IMR-90 (cell line): Measurements from ENCODE around the gene MAPRE3. TPM values are rescaled to one million over a fixed set of nuclear protein-coding genes. Genes with fewer than 3 reads are reported as not detected.

ENCODE experiments used
- ATAC-seq: fragments of 200-7000 bp; cut with Tn5 transposase; 2 replicates; pipeline ENCODE4 v1.9.1; 2020; ENCODE audit warnings: low read depth, mild to moderate bottlenecking, moderate library complexity
- BruUV-seq: library from RNA; stranded (reverse); fragments of 400-500 nt; replicated peaks from 2 replicates; lab custom pipeline; 2021; lab: Mats Ljungman, UMichigan
- CTCF ChIA-PET: fragments of 300-600 bp; formaldehyde crosslinking; extraction: SDS; loops from one replicate; lab custom pipeline; 2021; ENCODE audit warnings: antibody characterized with exemption; lab: Yijun Ruan, JAX
- POLR2A ChIA-PET: fragments of 300-600 bp; sonication (Branson Sonifier 250); formaldehyde crosslinking; loops from one replicate; lab custom pipeline; 2022; ENCODE audit warnings: antibody characterized with exemption; ENCODE audit not compliant: unreplicated experiment; lab: Charles Lee
- DNase-seq: peaks from one replicate; pipeline ENCODE4 v3.0.0; 2013
- H2AFZ ChIP-seq: replicated peaks from 2 replicates; pipeline ENCODE3; 2013; ENCODE audit warnings: low read length, mild to moderate bottlenecking; ENCODE audit not compliant: poor library complexity
- H2AK5ac ChIP-seq: 2 replicates; pipeline ENCODE4 v1.6.1; 2013; ENCODE audit warnings: low read depth, low read length, inconsistent platforms
- H2AK9ac ChIP-seq: replicated peaks from 2 replicates; pipeline ENCODE3; 2013; ENCODE audit warnings: mild to moderate bottlenecking, low read depth, low read length, moderate library complexity; ENCODE audit not compliant: poor library complexity
- H2BK120ac ChIP-seq: 2 replicates; pipeline ENCODE4 v1.6.1; 2013; ENCODE audit warnings: low read depth, low read length, inconsistent platforms
- H2BK15ac ChIP-seq: 3 replicates; pipeline ENCODE4 v1.6.1; 2013; ENCODE audit warnings: low read depth, low read length, inconsistent platforms
- H2BK20ac ChIP-seq: 2 replicates; pipeline ENCODE4 v1.6.1; 2013; ENCODE audit warnings: low read depth, mild to moderate bottlenecking, inconsistent platforms, low read length, moderate library complexity
- H2BK5ac ChIP-seq: 2 replicates; pipeline ENCODE4 v1.6.1; 2013; ENCODE audit warnings: mild to moderate bottlenecking, low read depth, low read length, inconsistent platforms; ENCODE audit not compliant: poor library complexity, severe bottlenecking
- H3K14ac ChIP-seq: replicated peaks from 2 replicates; pipeline ENCODE4 v1.6.1; 2013; ENCODE audit warnings: low read depth, low read length, inconsistent platforms
- H3K18ac ChIP-seq: 2 replicates; pipeline ENCODE4 v1.6.1; 2013; ENCODE audit warnings: low read depth, low read length, control low read depth
- H3K23ac ChIP-seq: 2 replicates; pipeline ENCODE4 v1.6.1; 2013; ENCODE audit warnings: low read depth, low read length, inconsistent platforms
- H3K27ac ChIP-seq: 2 replicates; pipeline ENCODE4 v1.5.1; 2013; ENCODE audit warnings: mild to moderate bottlenecking, control low read depth, low read length; ENCODE audit not compliant: insufficient read depth
- H3K27me3 ChIP-seq: 2 replicates; pipeline ENCODE4 v1.6.1; 2013; ENCODE audit warnings: low read length; ENCODE audit not compliant: control insufficient read depth, insufficient read depth
- H3K36me3 ChIP-seq: 2 replicates; pipeline ENCODE4 v1.6.1; 2013; ENCODE audit warnings: low read length, mixed read lengths; ENCODE audit not compliant: control insufficient read depth, insufficient read depth
- H3K4ac ChIP-seq: 2 replicates; pipeline ENCODE4 v1.6.1; 2013; ENCODE audit warnings: low read depth, low read length, inconsistent platforms
- H3K4me1 ChIP-seq: 2 replicates; pipeline ENCODE4 v1.6.1; 2013; ENCODE audit warnings: low read length, mixed read lengths; ENCODE audit not compliant: control insufficient read depth, insufficient read depth
- H3K4me2 ChIP-seq: 2 replicates; pipeline ENCODE4 v1.6.1; 2013; ENCODE audit warnings: low read depth, mild to moderate bottlenecking, control low read depth, low read length, moderate library complexity
- H3K4me3 ChIP-seq: 2 replicates; pipeline ENCODE4 v1.5.1; 2013; ENCODE audit warnings: low read depth, mild to moderate bottlenecking, control low read depth, low read length, moderate library complexity; ENCODE audit not compliant: insufficient read depth
- H3K56ac ChIP-seq: 2 replicates; pipeline ENCODE4 v1.6.1; 2013; ENCODE audit warnings: low read length, inconsistent platforms; ENCODE audit not compliant: insufficient read depth; ENCODE audit errors: extremely low read depth
- H3K79me1 ChIP-seq, 2 experiments: 2 replicates each; pipeline ENCODE4 v1.6.1; 2013; ENCODE audit warnings: low read length in 2 of 2, inconsistent platforms in 1 of 2, low read depth in 1 of 2
- H3K9ac ChIP-seq: 2 replicates; pipeline ENCODE4 v1.6.1; 2013; ENCODE audit warnings: low read depth, low read length, control low read depth
- H3K9me1 ChIP-seq: 2 replicates; pipeline ENCODE4 v1.6.1; 2013; ENCODE audit warnings: low read length, inconsistent platforms; ENCODE audit not compliant: insufficient read depth
- H3K9me3 ChIP-seq: 2 replicates; pipeline ENCODE4 v1.6.1; 2013; ENCODE audit warnings: low read length; ENCODE audit not compliant: control insufficient read depth, insufficient read depth
- H4K20me1 ChIP-seq: 2 replicates; pipeline ENCODE4 v1.6.1; 2013; ENCODE audit warnings: low read length, inconsistent platforms; ENCODE audit not compliant: insufficient read depth
- H4K5ac ChIP-seq: 2 replicates; pipeline ENCODE4 v1.6.1; 2013; ENCODE audit warnings: mild to moderate bottlenecking, low read depth, low read length, control low read depth
- H4K8ac ChIP-seq, 2 experiments: 2 replicates each; pipeline ENCODE4 v1.6.1; 2013; ENCODE audit warnings: low read depth in 2 of 2, low read length in 2 of 2, control low read depth in 1 of 2, inconsistent platforms in 1 of 2
- H4K91ac ChIP-seq: 2 replicates; pipeline ENCODE4 v1.6.1; 2013; ENCODE audit warnings: low read depth, low read length, inconsistent platforms; ENCODE audit not compliant: insufficient read depth
- BHLHE40 ChIP-seq: fragments of 150-350 bp; IDR thresholded peaks from 2 replicates; pipeline ENCODE4 v1.6.1; 2016; ENCODE audit warnings: mild to moderate bottlenecking, low read depth, low read length
- CEBPB ChIP-seq: IDR thresholded peaks from 2 replicates; pipeline ENCODE4 v1.6.1; 2012; ENCODE audit warnings: low read depth, low read length, improper control_type of control experiment
- CHD1 ChIP-seq: IDR thresholded peaks from 2 replicates; pipeline ENCODE4 v1.6.1; 2012; ENCODE audit warnings: low read depth, low read length, improper control_type of control experiment
- CTCF ChIP-seq: conservative IDR thresholded peaks from 2 replicates; pipeline ENCODE4 v1.5.1; 2012; ENCODE audit warnings: mild to moderate bottlenecking, low read depth, low read length, improper control_type of control experiment
- MAZ ChIP-seq: IDR thresholded peaks from 2 replicates; pipeline ENCODE4 v1.6.1; 2012; ENCODE audit warnings: low read depth, mild to moderate bottlenecking, low read length, improper control_type of control experiment, moderate library complexity, borderline replicate concordance
- NFE2L2 ChIP-seq: fragments of 150-350 bp; IDR thresholded peaks from 2 replicates; pipeline ENCODE4 v1.6.1; 2016; ENCODE audit warnings: low read depth, mild to moderate bottlenecking, low read length
- POLR2A ChIP-seq: IDR thresholded peaks from 2 replicates; pipeline ENCODE4 v1.6.1; 2012; ENCODE audit warnings: mild to moderate bottlenecking, low read depth, low read length
- RAD21 ChIP-seq: IDR thresholded peaks from 2 replicates; pipeline ENCODE4 v1.6.1; 2012; ENCODE audit warnings: low read length, improper control_type of control experiment
- SMC3 ChIP-seq: fragments of 150-350 bp; IDR thresholded peaks from 2 replicates; pipeline ENCODE4 v1.6.1; 2016; ENCODE audit warnings: low read depth, mild to moderate bottlenecking, antibody characterized with exemption, low read length, moderate library complexity
- WGBS, 2 experiments: methylation state at CpG; one replicate each; pipeline versions ENCODE4 v1.1.5 to v1.1.7; 2013; ENCODE audit warnings: missing lambda C conversion rate in 2 of 2; ENCODE audit not compliant: insufficient read length in 1 of 2; ENCODE audit errors: extremely low coverage in 2 of 2; 5-methylcytosine and 5-hydroxymethylcytosine counted together
- dilution Hi-C: fragments of 300-500 bp; cut with HindIII; formaldehyde crosslinking; loops from one replicate; pipeline ENCODE4 v1.14.3; 2018; ENCODE audit warnings: low sequenced_read_pairs; ENCODE audit not compliant: unreplicated experiment
- in situ Hi-C: fragments of 300-500 bp; cut with MboI; formaldehyde crosslinking; loops from 3 replicates; pipeline ENCODE4 v1.14.3; 2019; ENCODE audit warnings: low sequenced_read_pairs, inconsistent platforms, mixed read lengths
- intact Hi-C: fragments of 100-400 bp; cut with micrococcal nuclease; formaldehyde crosslinking; loops from 2 replicates; pipeline ENCODE4 v1.10.0; 2022
- polyA plus RNA-seq, 3 experiments: library from polyadenylated mRNA; depleted of rRNA; stranded (reverse); fragments of >200 nt; gene quantifications; 2 replicates each; pipeline ENCODE4 v1.2.3, GENCODE V29; 2012; ENCODE audit warnings: low replicate concordance in 1 of 3
- total RNA-seq: library from RNA; depleted of rRNA; stranded (reverse); fragments of >200 nt; gene quantifications from 2 replicates; pipeline ENCODE4 v1.2.3, GENCODE V29; 2012

The MAPRE3 gene
- total and polyA plus RNA-seq, 2 of the 4 experiments (the other 2 are of a cell fraction) = 1.8 to 20.3 TPM

DNA sequence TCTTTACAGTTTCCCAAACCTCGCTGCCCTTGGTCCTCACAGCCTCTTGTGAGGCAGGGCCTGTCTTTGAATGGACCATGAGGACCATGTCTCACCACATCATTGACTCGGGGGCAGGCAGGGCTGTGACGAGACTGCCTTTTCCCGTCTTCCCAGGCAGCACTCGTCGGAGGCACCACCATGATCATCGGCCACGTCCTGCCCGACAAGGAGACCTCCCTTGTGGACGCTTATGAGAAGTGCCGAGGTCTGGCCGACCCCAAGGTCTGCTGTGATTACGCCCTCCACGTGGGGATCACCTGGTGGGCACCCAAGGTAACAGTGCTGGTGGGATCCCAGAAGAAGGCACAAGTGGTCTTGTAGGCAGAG is 45.7 kb upstream of the MAPRE3 start:
- H2AK5ac ChIP-seq = no peak overlapping the region
- POLR2A ChIA-PET = no interaction called here
- H3K4ac ChIP-seq = no peak overlapping the region
- no peak overlapping the region for H3K4me2 ChIP-seq
- no peak overlapping the region for H2AK9ac ChIP-seq
- no TSS peak for BruUV-seq
- H3K14ac ChIP-seq = no peak overlapping the region
- no peak overlapping the region for H3K23ac ChIP-seq
- H2BK120ac ChIP-seq = no peak overlapping the region
- no peak overlapping the region for H3K9ac ChIP-seq
- TF ChIP-seq SMC3 (no peak), CTCF (no peak), CHD1 (no peak), RAD21 (no peak), MAZ (no peak), NFE2L2 (no peak), POLR2A (no peak), BHLHE40 (no peak), CEBPB (no peak)
- DNase-seq = no peak
- H2BK20ac ChIP-seq = no peak overlapping the region
- no peaks in the 10 kb centered on the region for H3K9me3 ChIP-seq
- CTCF ChIA-PET = no interaction called here
- no peaks in the 10 kb centered on the region for H3K9me1 ChIP-seq
- peak overlapping the region; percentile 67 for H2AFZ ChIP-seq
- peaks cover 29% of the 10 kb centered on the region for H3K27me3 ChIP-seq
- no peak for ATAC-seq
- dilution Hi-C loops (no loop called here), intact Hi-C loops (no loop called here), in situ Hi-C loops (no loop called here)
- H2BK5ac ChIP-seq = no peak overlapping the region
- H3K56ac ChIP-seq = no peak overlapping the region
- H3K36me3 ChIP-seq = no peaks in the 10 kb centered on the region
- H3K18ac ChIP-seq = no peak overlapping the region
- no peak overlapping the region for H4K5ac ChIP-seq
- H2BK15ac ChIP-seq = no peak overlapping the region
- H3K4me3 ChIP-seq = no peak overlapping the region
- 95% methylated on average over 10 of the region's 14 CpGs; no CpG with 5 or more reads in 1 of the 2 experiments for WGBS, 2 experiments
- no peak overlapping the region for H4K8ac ChIP-seq
- peaks cover 8% of the 10 kb centered on the region; the same call in 1 of the 2 replicates for H3K4me1 ChIP-seq
- H3K79me1 ChIP-seq = no peaks in the 10 kb centered on the region
- no peak overlapping the region for H3K27ac ChIP-seq
- H4K20me1 ChIP-seq = no peaks in the 10 kb centered on the region
- H4K91ac ChIP-seq = no peak overlapping the region
